Stimulated activated CD4-positive, alpha-beta T cell treated with anti-CD3 and anti-CD28 coated beads, Interleukin-1b, Interleukin-23, amount 100 ng/mL, for 4 hours (primary cell): ENCODE data around the gene TMEM123.

Source experiments
- DNase-seq, 2 donors: peaks; one replicate each; pipeline ENCODE4 v3.0.0-alpha.2; 2020; ENCODE audit warnings: low read depth in 2 of 2

Gene TMEM123

GRCh38 chr11:102426570-102426969 lies 26.0 kb downstream of the TMEM123 start:
- no peak for DNase-seq

- no peak for DNase-seq
Observed at GRCh38 chr11:102426000-102426399, 26.6 kb downstream of the TMEM123 start.

GRCh38 chr11:102423936-102424335 lies 28.6 kb downstream of the TMEM123 start:
- no peak for DNase-seq

GRCh38 chr11:102422817-102423712 lies 29.5 kb downstream of the TMEM123 start:
- no peak for DNase-seq

- DNase-seq, result no peak
Observed at GRCh38 chr11:102421261-102421660, 31.3 kb downstream of the TMEM123 start.

- no peak for DNase-seq
Observed at GRCh38 chr11:102420547-102420946, 32.0 kb downstream of the TMEM123 start.

GRCh38 chr11:102419181-102419580 lies 33.4 kb downstream of the TMEM123 start:
- DNase-seq, result no peak

GRCh38 chr11:102416976-102417375 lies 35.6 kb downstream of the TMEM123 start:
- no peak for DNase-seq

- no peak for DNase-seq
Observed at GRCh38 chr11:102415304-102415916, 37.2 kb downstream of the TMEM123 start.

- DNase-seq, result no peak
Observed at GRCh38 chr11:102414559-102414958, 38.0 kb downstream of the TMEM123 start.

- DNase-seq, result no peak
Observed at GRCh38 chr11:102413497-102413896, 39.1 kb downstream of the TMEM123 start.

- no peak for DNase-seq
Observed at GRCh38 chr11:102411142-102411541, 41.4 kb downstream of the TMEM123 start.

GRCh38 chr11:102410382-102410784 lies 42.2 kb downstream of the TMEM123 start:
- DNase-seq, result no peak

GRCh38 chr11:102408339-102408738 lies 44.2 kb downstream of the TMEM123 start:
- no peak for DNase-seq

GRCh38 chr11:102407901-102408300 lies 44.7 kb downstream of the TMEM123 start:
- no peak for DNase-seq

- no peak for DNase-seq
Observed at GRCh38 chr11:102406099-102406498, 46.5 kb downstream of the TMEM123 start.

GRCh38 chr11:102405501-102405900 lies 47.1 kb downstream of the TMEM123 start:
- no peak for DNase-seq

GRCh38 chr11:102402548-102402947 lies 50.0 kb downstream of the TMEM123 start:
- DNase-seq, result no peak

GRCh38 chr11:102401905-102402304 lies 50.7 kb downstream of the TMEM123 start:
- DNase-seq, result no peak

GRCh38 chr11:102400603-102401002 lies 52.0 kb downstream of the TMEM123 start:
- no peak for DNase-seq

GRCh38 chr11:102399189-102399588 lies 53.4 kb downstream of the TMEM123 start:
- DNase-seq, result no peak

- no peak for DNase-seq
Observed at GRCh38 chr11:102398297-102398696, 54.3 kb downstream of the TMEM123 start.
